ENCODE data around the gene CHCHD3. TPM values are rescaled to one million over a fixed set of nuclear protein-coding genes. Genes with fewer than 3 reads are reported as not detected.

CHCHD3 gene
- polyA plus RNA-seq, 3 donors: 30.5 to 56.7 (median 48.8) TPM

DNA sequence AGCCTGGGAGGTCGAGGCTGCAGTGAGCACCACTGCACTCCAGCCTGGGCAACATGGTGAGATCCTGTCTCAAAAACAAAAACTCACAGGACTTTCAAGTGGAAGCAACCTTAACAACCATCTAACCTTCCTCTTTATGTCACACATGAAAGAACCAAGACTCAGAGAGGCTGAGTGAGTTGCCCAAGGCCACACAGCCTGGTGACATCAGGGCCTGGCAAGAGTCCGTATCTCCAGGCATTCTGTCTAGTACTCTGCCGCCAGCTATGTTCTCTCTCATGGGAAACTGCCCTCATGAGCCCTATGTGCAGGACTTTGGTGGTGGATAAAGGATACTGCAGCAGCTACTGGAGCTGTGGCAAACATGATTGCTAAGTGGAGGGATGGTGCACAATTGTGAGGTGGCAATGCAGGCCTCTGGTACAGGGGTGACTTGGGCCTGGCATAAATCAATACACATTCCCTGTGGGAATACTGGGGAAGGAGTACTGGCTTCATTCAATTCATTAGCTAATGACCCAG, 10.1 kb upstream of the CHCHD3 start:
- Mint-ChIP-seq H3K36me3 (no peaks in the 10 kb centered on the region), H3K9me3 (peaks cover 0 to 4% (median 0%) of the 10 kb centered on the region in 7 donors), H3K4me1 (no peaks in the 10 kb centered on the region)

DNA sequence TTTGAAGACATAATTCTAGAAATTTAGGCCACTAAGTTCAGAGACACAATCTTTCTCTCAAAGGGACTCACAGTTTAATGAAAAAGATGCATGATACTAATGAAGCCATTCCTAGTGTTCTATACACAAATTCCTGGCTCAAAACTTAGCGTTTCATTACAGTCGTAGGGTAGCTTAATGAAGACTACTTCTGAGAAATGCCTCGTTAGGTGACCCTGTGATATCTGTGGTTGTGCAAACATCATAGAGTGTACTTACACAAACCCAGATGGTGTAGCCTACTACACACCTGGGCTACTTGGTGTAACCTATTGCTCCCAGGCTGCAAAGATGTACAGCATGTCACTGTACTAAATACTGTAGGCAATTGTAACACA, 488 bp upstream of the CHCHD3 start:
- H3K27me3 Mint-ChIP-seq (ENCODE audit: low read depth in 3 of 3): peaks cover 0 to 3% (median 0%) of the 10 kb centered on the region in 3 donors
- H3K27ac Mint-ChIP-seq: peak overlapping the region in 4 of 7 donors; percentile 14 to 96 (median 90)
- Histone ChIP-seq H3K9ac (ENCODE audit: insufficient read depth, low read length, poor library complexity, severe bottlenecking) (no peak overlapping the region), H3K4me1 (ENCODE audit: control insufficient read depth in 1 of 2, insufficient read depth in 2 of 2, low read length in 2 of 2) (peaks cover 9 to 14% of the 10 kb centered on the region in 2 donors), H3K4me2 (replicated peaks; ENCODE audit: extremely low read depth, low read length, poor library complexity, severe bottlenecking) (peak overlapping the region; percentile 82), H3K36me3 (replicated peaks in 1 of 2; ENCODE audit: control insufficient read depth in 1 of 2, insufficient read depth in 2 of 2, low read length in 2 of 2) (no peaks in the 10 kb centered on the region), H2AFZ (ENCODE audit: insufficient read depth, low read depth, low read length, poor library complexity, severe bottlenecking) (peak overlapping the region; percentile 97), H3K27ac (ENCODE audit: low read depth in 1 of 2, low read length in 2 of 2) (no peak overlapping the region), H3K79me2 (ENCODE audit: insufficient read depth, low read length) (peaks cover 44% of the 10 kb centered on the region), H3K9me3 (replicated peaks in 1 of 2; ENCODE audit: control insufficient read depth in 1 of 2, insufficient read depth in 1 of 2, low read length in 2 of 2) (no peaks in the 10 kb centered on the region), H3K4me3 (replicated peaks in 1 of 3; ENCODE audit: low read depth in 2 of 3, low read length in 3 of 3) (peak overlapping the region in 2 of 3 experiments; percentile 62 to 91), H4K20me1 (ENCODE audit: insufficient read depth, low read length) (peaks cover 1% of the 10 kb centered on the region), H3K27me3 (ENCODE audit: control insufficient read depth in 2 of 2, insufficient read depth in 2 of 2, low read length in 2 of 2) (no peaks in the 10 kb centered on the region)
- WGBS (ENCODE audit: insufficient coverage): no CpG with 5 or more reads among the region's 3 CpGs
- peaks cover 3 to 6% of the 10 kb centered on the region in 2 donors for H3K36me3 Mint-ChIP-seq
- intact Hi-C loops (cut with micrococcal nuclease): loop anchor here in 1 of 2 donors (5.0 to 10.0 kb wide), 3 partner anchors 170 to 1232 kb away; partner anchors contain the start of genes EXOC4, LRGUK and SLC35B4
- peaks cover 0 to 2% (median 0%) of the 10 kb centered on the region in 7 donors for H3K9me3 Mint-ChIP-seq
- DNase-seq: no peak
- peak overlapping the region in 1 of 2 donors; percentile 93 for H3K4me3 Mint-ChIP-seq
- H3K4me1 Mint-ChIP-seq: peaks cover 17% of the 10 kb centered on the region
- TF ChIP-seq, protein P1, sequence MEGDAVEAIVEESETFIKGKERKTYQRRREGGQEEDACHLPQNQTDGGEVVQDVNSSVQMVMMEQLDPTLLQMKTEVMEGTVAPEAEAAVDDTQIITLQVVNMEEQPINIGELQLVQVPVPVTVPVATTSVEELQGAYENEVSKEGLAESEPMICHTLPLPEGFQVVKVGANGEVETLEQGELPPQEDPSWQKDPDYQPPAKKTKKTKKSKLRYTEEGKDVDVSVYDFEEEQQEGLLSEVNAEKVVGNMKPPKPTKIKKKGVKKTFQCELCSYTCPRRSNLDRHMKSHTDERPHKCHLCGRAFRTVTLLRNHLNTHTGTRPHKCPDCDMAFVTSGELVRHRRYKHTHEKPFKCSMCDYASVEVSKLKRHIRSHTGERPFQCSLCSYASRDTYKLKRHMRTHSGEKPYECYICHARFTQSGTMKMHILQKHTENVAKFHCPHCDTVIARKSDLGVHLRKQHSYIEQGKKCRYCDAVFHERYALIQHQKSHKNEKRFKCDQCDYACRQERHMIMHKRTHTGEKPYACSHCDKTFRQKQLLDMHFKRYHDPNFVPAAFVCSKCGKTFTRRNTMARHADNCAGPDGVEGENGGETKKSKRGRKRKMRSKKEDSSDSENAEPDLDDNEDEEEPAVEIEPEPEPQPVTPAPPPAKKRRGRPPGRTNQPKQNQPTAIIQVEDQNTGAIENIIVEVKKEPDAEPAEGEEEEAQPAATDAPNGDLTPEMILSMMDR (IDR thresholded peaks at IDR 0.05): no peak

More for the DNA sequence above, 10.1 kb upstream of the CHCHD3 start:
- no peak for DNase-seq
- no peaks in the 10 kb centered on the region for H3K36me3 ChIP-seq (replicated peaks in 1 of 2; ENCODE audit: control insufficient read depth in 1 of 2, insufficient read depth in 2 of 2, low read length in 2 of 2)
- H3K4me3 ChIP-seq (replicated peaks in 1 of 3; ENCODE audit: low read depth in 2 of 3, low read length in 3 of 3): no peak overlapping the region
- H3K4me1 ChIP-seq (ENCODE audit: control insufficient read depth in 1 of 2, insufficient read depth in 2 of 2, low read length in 2 of 2): no peaks in the 10 kb centered on the region
- TF ChIP-seq, protein P1 (IDR thresholded peaks at IDR 0.05): no peak
- peaks cover 0 to 3% (median 0%) of the 10 kb centered on the region in 3 donors for H3K27me3 Mint-ChIP-seq (ENCODE audit: low read depth in 3 of 3)
- H3K27ac Mint-ChIP-seq: peak overlapping the region in 1 of 7 donors; percentile 46
- no peaks in the 10 kb centered on the region for H3K9me3 ChIP-seq (replicated peaks in 1 of 2; ENCODE audit: control insufficient read depth in 1 of 2, insufficient read depth in 1 of 2, low read length in 2 of 2)
- H3K4me3 Mint-ChIP-seq: no peak overlapping the region
- no CpG with 5 or more reads among the region's 3 CpGs for WGBS (ENCODE audit: insufficient coverage)
- no peaks in the 10 kb centered on the region for H3K79me2 ChIP-seq (ENCODE audit: insufficient read depth, low read length)
- H3K27ac ChIP-seq (ENCODE audit: low read depth in 1 of 2, low read length in 2 of 2): no peak overlapping the region
- no peak overlapping the region for H3K9ac ChIP-seq (ENCODE audit: insufficient read depth, low read length, poor library complexity, severe bottlenecking)
- H2AFZ ChIP-seq (ENCODE audit: insufficient read depth, low read depth, low read length, poor library complexity, severe bottlenecking): no peak overlapping the region
- H4K20me1 ChIP-seq (ENCODE audit: insufficient read depth, low read length): no peaks in the 10 kb centered on the region
- no peaks in the 10 kb centered on the region for H3K27me3 ChIP-seq (ENCODE audit: control insufficient read depth in 2 of 2, insufficient read depth in 2 of 2, low read length in 2 of 2)
- intact Hi-C loops (cut with micrococcal nuclease): no loop called here
- H3K4me2 ChIP-seq (replicated peaks; ENCODE audit: extremely low read depth, low read length, poor library complexity, severe bottlenecking): no peak overlapping the region
